Thyroid gland (tissue), 4 donors: ENCODE data around the gene BCL2.

ENCODE experiments used
- POLR2A ChIP-seq, 2 donors: fragments of 450-650 bp; IDR thresholded peaks; one replicate each; pipeline ENCODE4 v1.6.1; 2017; ENCODE audit warnings: antibody characterized with exemption in 2 of 2, mild to moderate bottlenecking in 2 of 2, moderate library complexity in 1 of 2
- TF ChIP-seq, protein P1 (sequence below), 6 experiments: fragments of 200-600 bp in 3 of 6; fragments of 450-650 bp in 3 of 6; sonication (generic) in 3 of 6; IDR thresholded peaks; one replicate each; pipeline ENCODE4 v1.5.1; 2016 to 2019; ENCODE audit warnings: antibody characterized with exemption in 6 of 6, mild to moderate bottlenecking in 2 of 6, inconsistent platforms in 1 of 6, moderate library complexity in 1 of 6

DNA sequence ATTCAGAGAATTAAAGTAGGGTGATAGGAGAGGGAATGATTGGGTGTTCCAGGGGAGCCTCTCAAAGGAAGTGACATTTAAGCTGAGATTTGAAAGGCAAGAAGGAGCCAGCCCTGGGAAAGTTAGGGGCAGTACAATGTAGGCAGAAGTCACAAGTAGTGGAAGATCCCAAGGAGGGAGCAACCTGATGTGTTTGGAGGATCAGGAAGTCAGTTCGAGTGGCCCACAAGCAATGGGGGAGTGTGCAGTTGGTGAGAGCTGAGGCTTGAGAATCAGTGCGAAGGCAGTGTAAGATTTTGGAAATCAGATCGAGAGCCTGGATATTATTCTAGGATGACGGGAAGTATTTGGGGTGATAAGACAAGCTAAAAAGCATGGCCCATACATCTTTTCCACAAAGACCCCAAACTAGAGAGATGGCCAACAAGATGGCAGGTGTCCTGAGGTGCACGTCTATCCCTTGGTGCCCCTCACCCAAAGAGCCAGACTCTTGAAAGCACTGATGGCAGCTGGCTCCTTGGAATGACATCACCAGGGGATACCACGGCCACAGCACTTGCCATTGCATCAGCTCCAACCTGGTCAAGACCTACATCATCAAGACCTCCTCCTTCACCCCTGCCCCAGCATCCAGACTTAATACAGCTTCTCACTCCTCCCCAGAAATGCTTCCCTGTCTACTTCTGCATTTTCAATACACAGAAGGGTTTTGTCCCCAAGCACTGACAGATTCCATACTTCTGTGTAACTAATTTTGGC is 127.3 kb downstream of the BCL2 start:
- TF ChIP-seq, protein P1, sequence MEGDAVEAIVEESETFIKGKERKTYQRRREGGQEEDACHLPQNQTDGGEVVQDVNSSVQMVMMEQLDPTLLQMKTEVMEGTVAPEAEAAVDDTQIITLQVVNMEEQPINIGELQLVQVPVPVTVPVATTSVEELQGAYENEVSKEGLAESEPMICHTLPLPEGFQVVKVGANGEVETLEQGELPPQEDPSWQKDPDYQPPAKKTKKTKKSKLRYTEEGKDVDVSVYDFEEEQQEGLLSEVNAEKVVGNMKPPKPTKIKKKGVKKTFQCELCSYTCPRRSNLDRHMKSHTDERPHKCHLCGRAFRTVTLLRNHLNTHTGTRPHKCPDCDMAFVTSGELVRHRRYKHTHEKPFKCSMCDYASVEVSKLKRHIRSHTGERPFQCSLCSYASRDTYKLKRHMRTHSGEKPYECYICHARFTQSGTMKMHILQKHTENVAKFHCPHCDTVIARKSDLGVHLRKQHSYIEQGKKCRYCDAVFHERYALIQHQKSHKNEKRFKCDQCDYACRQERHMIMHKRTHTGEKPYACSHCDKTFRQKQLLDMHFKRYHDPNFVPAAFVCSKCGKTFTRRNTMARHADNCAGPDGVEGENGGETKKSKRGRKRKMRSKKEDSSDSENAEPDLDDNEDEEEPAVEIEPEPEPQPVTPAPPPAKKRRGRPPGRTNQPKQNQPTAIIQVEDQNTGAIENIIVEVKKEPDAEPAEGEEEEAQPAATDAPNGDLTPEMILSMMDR (IDR thresholded peaks at IDR 0.05) = no peak
- TF ChIP-seq POLR2A (IDR thresholded peaks at IDR 0.05) = no peak
